ENCODE data around the gene MTCL1. TPM values are rescaled to one million over a fixed set of nuclear protein-coding genes. Genes with fewer than 3 reads are reported as not detected.

MTCL1 gene
- total RNA-seq, 1 donor: 59.6 TPM

DNA sequence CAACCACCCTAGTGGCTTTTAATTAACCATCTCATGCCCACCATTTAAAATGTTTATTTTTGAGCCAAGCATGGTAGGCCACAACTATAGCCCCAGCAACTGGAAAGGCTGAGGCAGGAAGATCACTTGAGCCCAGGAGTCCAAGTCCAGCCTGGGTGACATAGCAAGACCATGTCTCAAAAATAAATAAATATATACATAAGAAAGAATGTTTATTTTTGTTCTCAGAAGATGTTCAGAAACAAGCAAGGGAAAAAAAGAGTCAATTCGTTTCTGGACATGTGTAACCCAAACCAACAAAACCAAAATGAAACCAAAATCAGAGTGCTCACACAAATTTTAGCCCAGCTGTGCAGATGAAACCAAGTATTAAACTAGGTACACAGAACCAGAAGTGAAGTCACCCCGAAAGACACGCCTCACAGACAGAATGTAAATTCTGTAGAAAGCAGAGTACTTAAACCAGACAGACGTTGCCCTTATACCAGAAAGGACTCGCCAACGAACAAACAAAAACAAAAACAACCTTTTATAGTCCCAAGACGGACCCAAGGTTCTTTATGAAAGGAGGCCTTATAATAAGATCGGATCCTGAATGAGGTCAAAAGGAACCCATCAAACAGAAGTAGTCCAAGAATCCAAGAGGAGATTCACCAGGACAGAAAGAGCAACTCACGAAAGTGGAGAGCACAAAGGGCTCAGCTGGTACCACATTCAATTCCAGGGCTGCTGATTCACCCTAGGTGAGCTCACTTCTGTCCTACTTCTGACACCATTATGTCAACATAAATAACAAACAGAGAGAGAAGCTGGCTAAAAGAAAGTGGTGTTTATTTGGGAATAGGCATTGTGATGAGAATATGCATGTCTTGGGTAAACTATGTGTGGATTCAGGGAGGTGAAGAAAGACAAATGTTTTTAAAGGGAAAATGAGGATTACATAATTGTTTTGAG is 31.8 kb upstream of the MTCL1 start:
- H3K4me3 ChIP-seq (ENCODE audit: low read depth, low read length): no peak overlapping the region
- TF ChIP-seq, protein P1, sequence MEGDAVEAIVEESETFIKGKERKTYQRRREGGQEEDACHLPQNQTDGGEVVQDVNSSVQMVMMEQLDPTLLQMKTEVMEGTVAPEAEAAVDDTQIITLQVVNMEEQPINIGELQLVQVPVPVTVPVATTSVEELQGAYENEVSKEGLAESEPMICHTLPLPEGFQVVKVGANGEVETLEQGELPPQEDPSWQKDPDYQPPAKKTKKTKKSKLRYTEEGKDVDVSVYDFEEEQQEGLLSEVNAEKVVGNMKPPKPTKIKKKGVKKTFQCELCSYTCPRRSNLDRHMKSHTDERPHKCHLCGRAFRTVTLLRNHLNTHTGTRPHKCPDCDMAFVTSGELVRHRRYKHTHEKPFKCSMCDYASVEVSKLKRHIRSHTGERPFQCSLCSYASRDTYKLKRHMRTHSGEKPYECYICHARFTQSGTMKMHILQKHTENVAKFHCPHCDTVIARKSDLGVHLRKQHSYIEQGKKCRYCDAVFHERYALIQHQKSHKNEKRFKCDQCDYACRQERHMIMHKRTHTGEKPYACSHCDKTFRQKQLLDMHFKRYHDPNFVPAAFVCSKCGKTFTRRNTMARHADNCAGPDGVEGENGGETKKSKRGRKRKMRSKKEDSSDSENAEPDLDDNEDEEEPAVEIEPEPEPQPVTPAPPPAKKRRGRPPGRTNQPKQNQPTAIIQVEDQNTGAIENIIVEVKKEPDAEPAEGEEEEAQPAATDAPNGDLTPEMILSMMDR (IDR thresholded peaks at IDR 0.05; ENCODE audit: insufficient read depth, low read depth, low read length): no peak
- no peak for DNase-seq (ENCODE audit: low read depth)

DNA sequence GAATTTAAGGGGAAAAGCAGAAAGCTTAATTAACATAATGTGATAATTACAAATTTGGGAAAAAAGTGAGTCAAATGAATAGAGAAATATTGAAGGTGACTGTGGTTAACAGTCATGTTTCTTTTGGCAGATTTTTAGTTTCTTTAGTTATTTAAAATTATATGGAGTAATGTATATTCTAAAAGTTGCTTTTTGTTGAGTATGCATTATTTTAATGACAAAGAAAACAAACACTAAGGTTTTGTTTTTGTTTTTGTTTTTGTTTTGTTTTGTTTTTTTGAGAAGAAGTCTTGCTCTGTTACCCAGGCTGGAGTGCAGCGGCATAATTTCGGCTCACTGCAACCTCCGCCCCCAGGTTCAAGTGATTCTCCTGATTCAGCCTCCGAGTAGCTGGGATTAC is 30.3 kb upstream of the MTCL1 start:
- no peak for DNase-seq (ENCODE audit: low read depth)
- H3K4me3 ChIP-seq (ENCODE audit: low read depth, low read length): no peak overlapping the region
- TF ChIP-seq, protein P1 (IDR thresholded peaks at IDR 0.05; ENCODE audit: insufficient read depth, low read depth, low read length): no peak

- TF ChIP-seq, protein P1 (IDR thresholded peaks at IDR 0.05; ENCODE audit: insufficient read depth, low read depth, low read length): no peak
- DNase-seq (ENCODE audit: low read depth): no peak
- no peak overlapping the region for H3K4me3 ChIP-seq (ENCODE audit: low read depth, low read length)
These were observed 24.2 kb upstream of the MTCL1 start for GRCh38 chr18:8681196-8681595.

DNA sequence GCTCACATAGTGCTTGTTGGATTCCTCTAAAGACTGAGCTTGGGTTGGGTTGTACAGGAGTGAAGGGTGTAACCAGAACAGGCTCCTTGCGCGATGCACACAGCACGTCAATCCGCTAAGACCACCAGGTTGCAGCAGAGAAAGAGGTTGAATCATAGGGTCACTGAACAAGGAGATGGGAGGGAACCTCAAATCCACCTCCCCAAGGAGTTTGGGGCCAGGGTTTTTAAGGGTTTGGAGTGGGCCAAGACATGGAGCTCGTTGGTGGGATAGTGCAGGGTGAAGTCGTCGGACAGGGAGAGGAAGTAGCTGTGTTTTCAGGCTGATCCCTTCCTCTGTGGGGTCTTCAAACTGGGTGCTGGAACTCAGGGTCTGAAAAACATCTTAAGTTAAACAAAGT is 20.8 kb upstream of the MTCL1 start:
- DNase-seq (ENCODE audit: low read depth): no peak
- TF ChIP-seq, protein P1 (IDR thresholded peaks at IDR 0.05; ENCODE audit: insufficient read depth, low read depth, low read length): no peak
- no peak overlapping the region for H3K4me3 ChIP-seq (ENCODE audit: low read depth, low read length)

- TF ChIP-seq, protein P1 (IDR thresholded peaks at IDR 0.05; ENCODE audit: insufficient read depth, low read depth, low read length): no peak
- DNase-seq (ENCODE audit: low read depth): no peak
- H3K4me3 ChIP-seq (ENCODE audit: low read depth, low read length): no peak overlapping the region
These were observed 20.0 kb upstream of the MTCL1 start for GRCh38 chr18:8685141-8685913.

DNA sequence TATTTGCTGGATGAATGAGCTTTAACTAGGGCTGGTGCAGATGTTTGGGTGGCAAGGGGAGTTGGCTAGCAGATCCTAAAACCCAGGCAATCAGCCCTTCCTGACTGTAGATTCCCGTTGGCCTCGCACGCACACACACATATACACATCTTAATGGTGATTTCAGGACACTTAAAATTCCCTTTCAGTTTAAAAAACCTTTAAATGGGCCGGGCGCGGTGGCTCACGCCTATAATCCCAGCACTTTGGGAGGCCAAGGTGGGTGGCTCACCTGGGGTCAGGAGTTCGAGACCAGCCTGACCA is 19.5 kb upstream of the MTCL1 start:
- no peak overlapping the region for H3K4me3 ChIP-seq (ENCODE audit: low read depth, low read length)
- DNase-seq (ENCODE audit: low read depth): no peak
- TF ChIP-seq, protein P1 (IDR thresholded peaks at IDR 0.05; ENCODE audit: insufficient read depth, low read depth, low read length): no peak

Measured in fibroblast of villous mesenchyme (primary cell).